HepG2 (cell line): ENCODE data around the gene HS3ST3A1.

Source experiments
- ARNTL ChIP-seq: sonication (generic); formaldehyde crosslinking; IDR thresholded peaks from 2 replicates; pipeline ENCODE4 v1.4.0; 2020; ENCODE audit warnings: mild to moderate bottlenecking, missing genetic modification reagents
- CTCF ChIP-seq: sonication (generic); formaldehyde crosslinking; IDR thresholded peaks from 2 replicates; pipeline ENCODE4 v1.5.0; 2020; ENCODE audit warnings: mild to moderate bottlenecking, missing genetic modification reagents, moderate library complexity
- FOXA1 ChIP-seq, 2 experiments: fragments of 450-650 bp in 1 of 2; sonication (generic) in 1 of 2; formaldehyde crosslinking in 1 of 2; IDR thresholded peaks; 2 replicates each; pipeline versions ENCODE4 v1.4.0 to v1.6.1; 2016 to 2020; ENCODE audit warnings: missing genetic modification reagents in 1 of 2
- JUN ChIP-seq: sonication (generic); formaldehyde crosslinking; IDR thresholded peaks from 2 replicates; pipeline ENCODE4 v1.4.0; 2020; ENCODE audit warnings: mild to moderate bottlenecking, missing genetic modification reagents
- SETDB1 ChIP-seq: sonication (generic); formaldehyde crosslinking; IDR thresholded peaks from 2 replicates; pipeline ENCODE4 v1.5.1; 2020; ENCODE audit warnings: missing genetic modification reagents, mild to moderate bottlenecking, borderline replicate concordance
- TCF7L2 ChIP-seq: IDR thresholded peaks from 2 replicates; pipeline ENCODE4 v1.6.1; 2011; ENCODE audit warnings: mild to moderate bottlenecking, low read depth, low read length, moderate library complexity
- ZNF501 ChIP-seq: sonication (generic); formaldehyde crosslinking; IDR thresholded peaks from 2 replicates; pipeline ENCODE4 v1.5.1; 2020; ENCODE audit warnings: mild to moderate bottlenecking, moderate library complexity, missing genetic modification reagents
- ZNF878 ChIP-seq: sonication (generic); formaldehyde crosslinking; IDR thresholded peaks from 2 replicates; pipeline ENCODE4 v1.8.1; 2023; ENCODE audit warnings: mild to moderate bottlenecking, missing genetic modification reagents, moderate library complexity

- no peak for TF ChIP-seq SETDB1 (CRISPR knock-in tag)
- no peak for TF ChIP-seq ZNF501
- TF ChIP-seq ZNF878: no peak
- TF ChIP-seq TCF7L2: no peak
- TF ChIP-seq ARNTL (CRISPR knock-in tag): no peak
- TF ChIP-seq CTCF (CRISPR knock-in tag): no peak
- no peak for TF ChIP-seq FOXA1 (IDR thresholded peaks at IDR 0.05)
- TF ChIP-seq FOXA1 (CRISPR knock-in tag; IDR thresholded peaks at IDR 0.05): no peak
- TF ChIP-seq JUN (CRISPR knock-in tag): no peak
These were observed 8.0 kb downstream of the HS3ST3A1 start for GRCh38 chr17:13593757-13594156.
